CD14-positive monocyte (primary cell): ENCODE results near the gene TGFB1I1. TPM values are rescaled to one million over a fixed set of nuclear protein-coding genes. Genes with fewer than 3 reads are reported as not detected.

Experiments
- DNase-seq, 3 donors: peaks; one replicate each; pipeline ENCODE4 v3.0.0-alpha.2; 2011 to 2022
- H2AFZ ChIP-seq: 2 replicates; pipeline ENCODE4 v1.6.0; 2012; ENCODE audit warnings: mild to moderate bottlenecking, low read depth, low read length, inconsistent platforms; ENCODE audit not compliant: insufficient read depth, poor library complexity, severe bottlenecking
- H3K27ac ChIP-seq, 2 donors: 1 replicate in 1 of 2; 2 replicates in 1 of 2; pipeline ENCODE4 v1.5.1; 2012 to 2013; ENCODE audit warnings: low read length in 2 of 2, control low read depth in 1 of 2, inconsistent platforms in 1 of 2, low read depth in 1 of 2, mild to moderate bottlenecking in 1 of 2
- H3K27me3 ChIP-seq, 2 donors: one replicate each; pipeline versions ENCODE4 v1.6.0 to v1.6.1; 2011 to 2013; ENCODE audit warnings: low read length in 2 of 2; ENCODE audit not compliant: control insufficient read depth in 2 of 2, insufficient read depth in 2 of 2
- H3K36me3 ChIP-seq, 2 donors: replicated peaks in 1 of 2; 1 replicate in 1 of 2; 2 replicates in 1 of 2; pipeline versions ENCODE4 v1.5.1 to v1.6.1; 2012 to 2013; ENCODE audit warnings: low read length in 2 of 2, control low read depth in 1 of 2, inconsistent platforms in 1 of 2, mild to moderate bottlenecking in 1 of 2; ENCODE audit not compliant: insufficient read depth in 2 of 2, control insufficient read depth in 1 of 2
- H3K4me1 ChIP-seq, 2 donors: 1 replicate in 1 of 2; 2 replicates in 1 of 2; pipeline versions ENCODE4 v1.5.1 to v1.6.1; 2012 to 2013; ENCODE audit warnings: low read length in 2 of 2, control low read depth in 1 of 2, inconsistent platforms in 1 of 2, mild to moderate bottlenecking in 1 of 2, moderate library complexity in 1 of 2; ENCODE audit not compliant: insufficient read depth in 2 of 2, control insufficient read depth in 1 of 2
- H3K4me2 ChIP-seq: replicated peaks from 2 replicates; pipeline ENCODE3; 2012; ENCODE audit warnings: low read length, moderate library complexity, mild to moderate bottlenecking; ENCODE audit not compliant: poor library complexity, severe bottlenecking; ENCODE audit errors: extremely low read depth
- H3K4me3 ChIP-seq, 3 experiments: fragments of 200-600 bp in 1 of 3; sonication (generic) in 1 of 3; replicated peaks in 1 of 3; 1 replicate in 2 of 3; 2 replicates in 1 of 3; pipeline ENCODE4 v1.5.1; 2011 to 2013; ENCODE audit warnings: low read length in 3 of 3, mild to moderate bottlenecking in 3 of 3, control low read depth in 2 of 3, low read depth in 2 of 3, inconsistent platforms in 1 of 3, moderate library complexity in 1 of 3
- H3K79me2 ChIP-seq: 2 replicates; pipeline ENCODE4 v1.6.0; 2012; ENCODE audit warnings: mild to moderate bottlenecking, control low read depth, inconsistent platforms, low read length, moderate library complexity; ENCODE audit not compliant: insufficient read depth
- H3K9ac ChIP-seq: 2 replicates; pipeline ENCODE4 v1.6.0; 2017; ENCODE audit warnings: low read length, mild to moderate bottlenecking; ENCODE audit not compliant: insufficient read depth, poor library complexity, severe bottlenecking
- H3K9me3 ChIP-seq, 2 donors: replicated peaks in 1 of 2; 1 replicate in 1 of 2; 2 replicates in 1 of 2; pipeline versions ENCODE4 v1.5.1 to v1.6.1; 2012 to 2013; ENCODE audit warnings: low read length in 2 of 2, control low read depth in 1 of 2; ENCODE audit not compliant: control insufficient read depth in 1 of 2, insufficient read depth in 1 of 2
- H4K20me1 ChIP-seq: 2 replicates; pipeline ENCODE4 v1.6.0; 2012; ENCODE audit warnings: mild to moderate bottlenecking, low read length, control low read depth, moderate library complexity; ENCODE audit not compliant: insufficient read depth
- H3K27ac Mint-ChIP-seq, 7 donors: one replicate each; pipeline ENCODE4 v1.8.0; 2020; ENCODE audit warnings: mild to moderate bottlenecking in 7 of 7, mixed read lengths in 7 of 7, moderate library complexity in 6 of 7, inconsistent platforms in 2 of 7
- H3K27me3 Mint-ChIP-seq, 3 donors: one replicate each; pipeline ENCODE4 v1.8.0; 2021 to 2022; ENCODE audit warnings: low read depth in 3 of 3, mild to moderate bottlenecking in 3 of 3, mixed read lengths in 3 of 3, moderate library complexity in 3 of 3, inconsistent platforms in 1 of 3
- H3K36me3 Mint-ChIP-seq, 2 donors: one replicate each; pipeline ENCODE4 v1.8.0; 2020; ENCODE audit warnings: mixed read lengths in 2 of 2, inconsistent platforms in 1 of 2, mild to moderate bottlenecking in 1 of 2
- H3K4me1 Mint-ChIP-seq: one replicate; pipeline ENCODE4 v1.8.0; 2020; ENCODE audit warnings: mild to moderate bottlenecking, mixed read lengths
- H3K4me3 Mint-ChIP-seq, 2 donors: one replicate each; pipeline ENCODE4 v1.8.0; 2020; ENCODE audit warnings: mild to moderate bottlenecking in 2 of 2, mixed read lengths in 2 of 2, moderate library complexity in 1 of 2
- H3K9me3 Mint-ChIP-seq, 7 donors: one replicate each; pipeline ENCODE4 v1.8.0; 2020 to 2022; ENCODE audit warnings: mixed read lengths in 7 of 7, mild to moderate bottlenecking in 6 of 7, moderate library complexity in 6 of 7, inconsistent platforms in 2 of 7
- CTCF ChIP-seq: fragments of 200-600 bp; IDR thresholded peaks from one replicate; pipeline ENCODE4 v1.8.0; 2022; ENCODE audit warnings: antibody characterized with exemption, mild to moderate bottlenecking
- WGBS: methylation state at CpG from one replicate; pipeline ENCODE4 v1.1.5; 2013; ENCODE audit warnings: missing lambda C conversion rate; ENCODE audit not compliant: insufficient coverage; 5-methylcytosine and 5-hydroxymethylcytosine counted together
- intact Hi-C, 2 donors: fragments of 100-400 bp; cut with micrococcal nuclease; formaldehyde crosslinking; loops; one replicate each; pipeline versions ENCODE4 v1.15.0 to v1.15.1; 2023
- polyA plus RNA-seq, 3 donors: library from polyadenylated mRNA; depleted of rRNA in 1 of 3; unstranded in 2 of 3; stranded (reverse) in 1 of 3; fragments of 300-500 nt in 2 of 3; fragments of >200 nt in 1 of 3; fragmentation: Illumina TruSeq in 2 of 3; gene quantifications; 1 replicate in 2 of 3; 2 replicates in 1 of 3; pipeline ENCODE4 v1.2.3, GENCODE V29; 2012 to 2021

TGFB1I1 gene
- polyA plus RNA-seq, 3 donors: 0.11 to 0.16 TPM; not detected in 1

GRCh38 chr16:31519759-31520431 is 47.9 kb downstream of the TGFB1I1 start:
- no peaks in the 10 kb centered on the region for H3K27me3 ChIP-seq
- no peak overlapping the region for H3K9ac ChIP-seq
- H3K4me3 ChIP-seq: no peak overlapping the region
- Mint-ChIP-seq H3K9me3 (peaks cover 6 to 21% (median 17%) of the 10 kb centered on the region in 7 donors), H3K4me1 (no peaks in the 10 kb centered on the region), H3K27me3 (peaks cover 0 to 5% (median 2%) of the 10 kb centered on the region in 3 donors), H3K27ac (no peak overlapping the region), H3K4me3 (no peak overlapping the region), H3K36me3 (no peaks in the 10 kb centered on the region)
- TF ChIP-seq CTCF: no peak
- H3K79me2 ChIP-seq: no peaks in the 10 kb centered on the region
- no peak overlapping the region for H3K27ac ChIP-seq
- WGBS: 90% methylated on average over 2 of the region's 2 CpGs
- intact Hi-C loops: no loop called here
- DNase-seq: no peak
- no peak overlapping the region for H3K4me2 ChIP-seq
- no peaks in the 10 kb centered on the region for H3K36me3 ChIP-seq
- H2AFZ ChIP-seq: no peak overlapping the region
- H4K20me1 ChIP-seq: no peaks in the 10 kb centered on the region
- H3K9me3 ChIP-seq: peaks cover 0 to 12% of the 10 kb centered on the region in 2 donors
- no peaks in the 10 kb centered on the region for H3K4me1 ChIP-seq

GRCh38 chr16:31521368-31521767 is 49.4 kb downstream of the TGFB1I1 start:
- Histone ChIP-seq H3K9ac (no peak overlapping the region), H3K4me2 (no peak overlapping the region), H2AFZ (no peak overlapping the region), H3K27me3 (no peaks in the 10 kb centered on the region), H3K79me2 (no peaks in the 10 kb centered on the region), H3K27ac (no peak overlapping the region), H3K4me3 (no peak overlapping the region), H3K36me3 (no peaks in the 10 kb centered on the region), H4K20me1 (no peaks in the 10 kb centered on the region), H3K4me1 (no peaks in the 10 kb centered on the region), H3K9me3 (peaks cover 0 to 5% of the 10 kb centered on the region in 2 donors)
- no peak for TF ChIP-seq CTCF
- Mint-ChIP-seq H3K36me3 (no peaks in the 10 kb centered on the region), H3K4me1 (no peaks in the 10 kb centered on the region), H3K27me3 (peaks cover 0 to 2% (median 1%) of the 10 kb centered on the region in 3 donors), H3K4me3 (no peak overlapping the region), H3K27ac (no peak overlapping the region), H3K9me3 (peaks cover 4 to 17% (median 11%) of the 10 kb centered on the region in 7 donors)
- intact Hi-C loops: no loop called here
- WGBS: no CpG with 5 or more reads among the region's 3 CpGs
- DNase-seq: no peak
